Measurements from ENCODE around the gene OGFOD1.

Gene OGFOD1

DNA sequence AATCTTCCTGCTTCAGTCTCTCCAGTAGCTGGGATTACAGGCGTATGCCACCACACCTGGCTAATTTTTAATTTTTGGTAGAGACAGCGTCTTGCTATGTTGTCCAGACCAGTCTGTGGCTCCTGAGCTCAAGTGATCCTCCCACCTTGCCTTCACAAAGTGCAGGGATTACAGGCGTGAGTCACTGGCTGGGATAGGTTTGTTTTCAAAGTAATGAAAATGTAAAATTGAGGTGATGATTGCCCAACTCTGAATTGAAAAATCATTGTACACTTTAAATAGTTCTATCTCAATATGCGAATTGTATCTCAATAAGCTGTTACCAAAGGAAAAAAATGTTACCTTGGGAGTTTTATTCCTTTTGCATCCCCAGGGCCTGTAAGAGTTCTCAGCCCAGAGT is 24.8 kb upstream of the OGFOD1 start:
- no peak for DNase-seq (ENCODE audit: low read depth, low spot score)

DNA sequence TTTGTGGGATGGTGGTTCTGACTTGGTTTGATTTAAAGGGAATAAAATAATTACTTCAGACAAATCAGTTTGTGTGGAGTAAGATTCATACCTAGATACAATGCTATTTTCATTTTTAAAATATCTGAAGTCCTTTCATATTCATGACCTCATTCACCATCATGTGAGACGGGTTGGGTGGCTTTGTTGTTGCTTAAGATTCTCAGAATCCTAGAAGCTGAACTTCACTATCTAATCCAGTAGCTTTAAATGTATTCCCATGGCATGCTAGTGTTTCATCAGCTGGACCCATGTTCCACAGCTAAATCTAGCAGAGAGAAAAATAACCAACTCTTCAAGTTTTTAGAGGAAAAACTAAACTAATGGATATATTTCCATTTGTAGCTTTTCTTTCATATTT is 23.3 kb upstream of the OGFOD1 start:
- DNase-seq (ENCODE audit: low read depth, low spot score) = no peak

DNA sequence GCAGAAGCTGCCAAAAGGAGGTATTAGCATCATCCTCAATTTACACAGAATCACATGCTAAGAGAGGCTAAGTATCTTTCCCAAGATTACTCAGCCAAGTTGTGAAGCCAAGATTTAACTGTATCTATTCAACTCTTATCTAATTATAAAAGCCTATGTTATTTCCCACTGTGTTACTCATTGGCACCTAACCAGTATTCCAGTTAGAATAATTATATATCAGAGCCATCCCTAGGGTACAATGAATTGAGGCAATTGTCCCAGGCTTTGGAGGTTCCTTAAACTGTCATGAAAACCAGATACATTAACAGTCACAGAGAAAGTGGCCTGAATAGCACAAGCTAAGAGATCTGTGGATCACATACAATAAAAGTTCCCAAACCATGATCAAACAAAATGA is 15.1 kb upstream of the OGFOD1 start:
- no peak for DNase-seq (ENCODE audit: low read depth, low spot score)

DNA sequence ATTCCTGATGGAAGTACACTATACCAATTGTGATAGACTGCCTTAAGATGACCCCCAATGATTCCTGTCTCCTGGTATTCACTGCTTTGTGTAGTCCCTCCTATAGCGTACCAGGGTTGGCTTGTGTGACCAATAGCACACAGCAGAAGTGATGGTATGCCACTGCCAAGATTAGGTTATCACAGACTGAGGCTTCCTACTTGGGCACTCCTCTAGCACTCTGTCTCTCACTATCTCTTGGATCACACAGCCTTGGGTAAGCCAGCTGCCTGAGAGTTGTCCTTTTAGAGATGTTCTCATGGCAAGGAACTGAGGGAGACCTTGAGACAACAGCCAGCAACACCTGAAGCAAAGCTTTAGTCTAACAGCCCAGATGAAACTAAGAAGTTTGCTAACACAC is 13.3 kb upstream of the OGFOD1 start:
- DNase-seq (ENCODE audit: low read depth, low spot score) = no peak

DNA sequence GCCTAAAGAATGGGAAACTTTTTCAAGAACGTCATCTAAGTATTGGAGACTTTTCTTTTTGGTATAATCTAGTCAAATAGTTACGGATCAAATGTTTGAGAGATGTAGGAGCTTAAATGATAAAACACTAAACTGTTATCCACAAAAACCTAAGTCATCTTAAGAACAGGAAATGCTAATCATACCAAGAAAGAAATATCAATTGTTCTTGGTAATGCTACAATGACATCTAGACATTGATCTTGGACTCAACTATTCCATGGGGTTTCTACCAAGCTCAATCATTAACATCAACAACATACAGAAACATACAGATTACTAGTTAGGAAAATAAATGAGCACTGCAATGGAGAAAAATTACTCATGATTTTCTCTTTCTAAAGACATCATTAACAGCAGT is 4.1 kb upstream of the OGFOD1 start:
- no peak for DNase-seq (ENCODE audit: low read depth, low spot score)

DNA sequence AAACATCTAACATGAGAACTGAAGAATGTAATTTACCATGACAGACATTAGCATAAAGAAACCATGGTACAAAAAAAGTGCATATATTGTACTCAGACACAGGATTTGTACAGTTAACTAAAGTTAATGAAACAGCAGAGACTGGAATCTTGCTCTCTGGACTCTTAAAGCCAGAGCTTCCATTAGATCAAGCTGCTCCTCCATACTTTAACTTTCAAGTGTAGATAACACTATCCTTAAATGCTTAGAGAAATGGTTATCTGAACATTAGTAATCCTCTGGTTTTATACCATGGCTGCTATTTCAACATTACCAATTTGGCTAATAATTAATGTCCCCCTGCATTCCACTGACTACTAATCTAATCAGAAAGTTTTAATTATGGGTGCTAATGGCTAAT is 3.3 kb upstream of the OGFOD1 start:
- DNase-seq (ENCODE audit: low read depth, low spot score) = no peak

DNA sequence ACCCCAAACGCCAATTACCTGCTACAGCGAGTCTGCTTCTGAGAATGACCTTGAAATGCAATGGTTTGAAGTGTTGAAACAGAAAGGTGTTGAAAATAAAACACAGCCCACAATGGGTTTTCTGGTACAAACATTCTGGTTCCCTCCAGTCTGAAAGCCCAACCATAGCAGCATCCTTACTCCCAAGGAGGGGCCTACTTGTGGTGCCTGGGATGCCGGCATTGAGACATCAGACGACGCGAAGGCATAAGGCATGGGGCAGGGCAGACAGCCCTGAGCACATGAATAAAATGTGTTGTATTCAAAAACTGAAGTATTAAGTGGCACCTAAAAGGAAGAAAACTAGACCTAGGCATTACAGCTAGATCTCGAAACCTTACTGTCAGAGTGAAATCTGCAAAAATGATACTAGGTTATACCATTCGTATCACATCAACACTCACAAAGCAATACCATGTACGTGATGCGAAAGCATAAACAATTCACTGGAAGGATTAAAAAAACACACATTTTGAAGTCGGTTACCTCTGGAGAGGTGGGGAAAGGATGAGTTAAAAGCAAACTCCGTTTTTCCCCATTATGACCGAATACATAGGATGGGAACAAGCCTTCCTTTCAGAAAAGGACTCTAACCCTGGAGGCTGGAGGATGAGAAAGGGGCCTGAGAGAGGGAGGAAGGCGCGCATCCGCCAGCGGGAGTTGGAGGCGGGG is 924 bp upstream of the OGFOD1 start:
- peak; percentile 18 for DNase-seq (ENCODE audit: low read depth, low spot score)

DNA sequence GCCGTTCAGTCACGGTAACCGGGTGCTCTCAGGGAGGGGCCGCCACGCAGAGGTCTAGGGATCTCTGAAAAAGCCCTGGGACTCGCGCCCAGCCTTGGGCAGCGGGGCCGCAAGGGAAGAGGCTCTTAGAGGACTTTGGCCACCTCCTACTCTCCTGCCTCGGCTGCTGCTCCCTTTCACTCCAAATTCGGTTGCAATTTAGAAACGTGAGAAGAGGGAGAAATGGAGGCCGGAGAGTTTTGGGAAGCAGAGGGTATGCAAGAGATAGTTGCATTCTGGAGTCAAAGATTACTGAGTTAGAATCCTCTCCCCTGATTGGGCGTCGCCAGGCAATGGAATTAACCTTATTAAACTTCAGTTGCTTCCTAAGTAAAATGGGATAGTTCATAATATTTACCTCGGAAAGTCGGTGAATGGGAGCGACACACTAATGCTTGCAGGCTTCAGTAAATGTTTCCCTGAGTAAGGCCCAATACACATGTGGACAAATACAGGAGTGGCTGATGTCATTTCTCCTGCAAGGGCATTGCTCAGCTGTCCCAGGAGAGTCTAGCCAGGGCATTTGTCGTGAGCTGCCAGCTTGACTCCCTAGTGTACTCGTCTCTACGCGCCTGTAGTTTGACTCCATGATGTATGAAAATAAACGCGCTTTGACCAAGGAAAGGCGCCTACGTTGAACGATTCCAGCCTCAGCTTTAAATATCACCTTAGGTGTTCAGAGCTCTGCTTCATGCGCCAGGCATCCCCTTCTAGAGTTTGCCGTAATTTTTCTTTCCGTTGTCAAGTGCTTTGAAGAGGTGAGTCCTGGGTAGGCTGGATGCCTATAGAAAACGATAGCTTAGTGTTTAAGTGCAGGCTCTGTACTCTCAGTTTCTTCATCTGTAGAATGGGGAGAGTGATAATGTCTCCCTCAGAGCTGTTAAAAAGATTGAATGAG is 667 bp downstream of the OGFOD1 start:
- no peak for DNase-seq (ENCODE audit: low read depth, low spot score)

DNA sequence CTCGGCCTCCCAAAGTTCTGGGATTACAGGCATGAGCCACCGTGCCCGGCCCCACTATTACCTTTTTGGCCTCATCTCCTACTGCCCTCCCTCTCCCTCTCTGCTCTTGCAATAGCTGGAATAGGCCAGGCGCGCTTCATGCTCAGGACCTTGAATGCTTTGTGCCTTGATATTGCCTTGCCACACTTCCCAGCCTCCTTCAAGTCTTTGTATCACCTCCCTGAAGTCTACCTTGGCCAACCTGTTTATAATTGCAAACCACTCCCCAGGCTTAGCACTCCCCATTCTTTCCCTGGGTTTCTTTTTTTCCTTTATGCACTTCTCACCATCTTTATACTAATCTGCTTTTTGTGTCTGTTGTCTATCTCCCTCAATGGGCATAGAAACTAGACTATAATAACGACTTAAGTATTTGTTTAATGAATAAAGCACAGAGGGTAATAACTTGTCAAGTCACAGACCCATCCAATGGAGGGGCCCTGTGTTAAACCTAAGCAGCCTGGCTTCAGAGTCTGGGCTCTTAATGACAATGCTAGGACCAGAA is 6.6 kb downstream of the OGFOD1 start:
- no peak for DNase-seq (ENCODE audit: low read depth, low spot score)

DNA sequence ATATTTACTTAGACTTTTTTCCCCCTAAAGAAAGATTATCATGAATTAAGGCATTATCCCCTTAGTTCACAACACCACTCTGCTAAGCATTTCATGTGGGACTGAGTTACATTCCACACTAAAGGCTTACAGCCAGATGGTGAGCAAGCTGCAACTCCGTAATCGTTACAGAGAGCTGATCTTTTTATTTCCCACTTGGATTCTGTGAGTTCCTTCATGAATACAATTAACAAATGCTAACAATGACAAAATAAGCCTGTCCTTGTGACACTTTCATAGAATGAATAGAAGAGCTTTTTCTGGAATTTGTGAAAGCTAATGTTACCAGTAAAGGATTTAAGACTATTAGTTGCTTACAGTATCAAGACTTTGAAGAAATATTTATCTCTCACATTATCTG is 8.7 kb downstream of the OGFOD1 start:
- DNase-seq (ENCODE audit: low read depth, low spot score) = no peak

DNA sequence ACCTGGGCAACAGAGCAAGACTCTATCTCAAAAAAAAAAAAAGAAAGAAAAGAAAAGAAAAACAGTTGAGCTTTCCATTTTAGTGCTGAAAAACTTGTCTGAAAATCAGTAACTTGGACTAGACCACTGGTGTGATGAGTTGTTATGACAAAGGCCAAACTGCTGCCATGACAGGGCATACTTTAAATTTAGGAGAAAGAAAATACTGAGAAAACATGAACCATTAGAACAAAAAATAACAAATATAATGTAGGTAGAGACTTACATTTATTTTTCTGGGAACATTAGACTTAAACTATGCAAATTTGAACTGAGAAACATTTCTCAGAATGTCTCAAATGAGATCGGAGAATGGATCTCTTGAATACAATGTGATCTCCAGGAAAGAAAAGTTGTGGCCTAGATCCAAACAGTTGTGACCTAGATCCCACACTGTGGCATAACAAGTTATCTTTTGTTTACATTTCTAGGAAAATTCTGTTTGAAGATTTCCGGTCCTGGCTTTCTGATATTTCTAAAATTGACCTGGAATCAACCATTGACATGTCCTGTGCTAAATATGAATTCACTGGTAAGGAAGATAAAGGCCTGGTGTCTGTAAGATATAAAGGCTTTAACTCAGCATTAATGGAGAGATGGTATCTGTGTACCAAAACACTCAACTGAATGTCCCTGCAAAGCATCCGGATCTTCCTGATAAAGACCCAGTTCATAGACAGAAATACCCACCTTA is 10.9 kb downstream of the OGFOD1 start:
- no peak for DNase-seq (ENCODE audit: low read depth, low spot score)

DNA sequence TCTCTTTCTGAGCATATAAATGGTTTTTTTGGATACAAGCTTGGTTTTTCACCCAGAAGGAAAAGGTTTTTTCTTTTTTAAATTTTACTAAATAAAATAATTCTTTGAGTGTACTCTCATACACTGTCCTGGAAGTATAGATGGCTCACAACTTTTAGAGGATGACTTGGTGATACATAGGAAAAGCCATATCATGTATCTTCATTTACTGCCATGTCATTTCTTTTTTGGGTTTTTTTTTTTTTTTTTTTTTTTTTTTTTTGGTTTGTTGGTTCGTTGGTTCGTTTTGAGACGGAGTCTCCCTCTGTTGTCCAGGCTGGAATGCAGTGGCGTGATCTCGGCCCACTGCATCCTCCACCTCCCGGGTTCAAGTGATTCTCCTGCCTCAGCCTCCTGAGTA is 11.8 kb downstream of the OGFOD1 start:
- DNase-seq (ENCODE audit: low read depth, low spot score) = no peak

DNA sequence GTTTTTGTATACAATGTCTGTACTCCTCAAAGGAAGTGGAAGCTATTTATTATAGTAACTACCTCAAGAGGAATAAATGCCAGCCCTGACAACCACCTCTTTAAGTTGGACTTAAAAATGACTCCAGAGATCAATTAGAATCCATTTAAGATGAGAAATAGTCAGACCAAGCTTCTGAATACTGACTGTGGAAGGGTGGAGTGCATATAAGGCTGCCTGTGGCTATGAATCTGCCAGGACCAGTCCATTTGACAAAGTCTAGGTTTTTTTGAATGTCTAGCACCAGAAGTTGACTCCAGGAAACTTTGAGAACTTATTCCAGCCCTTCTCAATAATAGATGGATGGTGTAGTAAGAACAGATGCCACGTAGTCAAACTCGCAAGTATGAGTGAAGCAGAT is 15.0 kb downstream of the OGFOD1 start:
- no peak for DNase-seq (ENCODE audit: low read depth, low spot score)

DNA sequence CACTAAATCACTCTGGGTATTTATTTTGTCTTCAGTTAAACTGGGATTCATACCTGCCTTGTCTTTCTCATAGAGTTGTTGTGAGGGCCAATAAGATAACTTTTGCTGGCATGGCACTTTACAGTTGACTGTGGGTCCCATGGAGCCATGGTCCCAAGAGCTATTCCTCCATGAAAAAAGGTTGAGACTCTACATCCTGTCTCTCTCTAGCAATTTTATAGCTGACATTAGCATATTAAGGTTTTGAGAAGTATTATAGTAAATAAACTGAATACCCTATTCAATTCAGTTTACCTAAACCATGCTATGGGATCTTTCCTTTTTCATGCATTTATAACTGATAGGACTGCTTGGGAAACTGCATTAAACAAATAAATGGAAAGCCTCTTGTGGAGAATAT is 17.4 kb downstream of the OGFOD1 start:
- DNase-seq (ENCODE audit: low read depth, low spot score) = no peak

DNA sequence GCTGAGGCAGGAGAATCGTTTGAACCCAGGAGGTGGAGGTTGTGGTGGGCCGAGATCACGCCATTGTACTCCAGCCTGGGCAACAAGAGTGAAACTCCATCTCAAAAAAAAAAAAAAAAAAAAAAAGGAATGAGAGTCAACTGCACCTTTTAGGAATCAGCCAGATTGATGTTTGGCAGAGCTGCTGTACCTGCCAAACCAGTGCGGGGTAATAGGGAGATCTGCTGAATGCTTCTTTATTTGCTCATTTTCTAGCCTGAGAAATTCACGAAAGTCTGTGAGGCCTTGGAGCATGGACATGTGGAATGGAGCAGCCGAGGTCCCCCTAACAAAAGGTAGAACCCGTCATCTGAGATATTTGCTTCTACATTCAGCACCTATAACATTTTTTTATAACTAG is 18.4 kb downstream of the OGFOD1 start:
- DNase-seq (ENCODE audit: low read depth, low spot score) = no peak

DNA sequence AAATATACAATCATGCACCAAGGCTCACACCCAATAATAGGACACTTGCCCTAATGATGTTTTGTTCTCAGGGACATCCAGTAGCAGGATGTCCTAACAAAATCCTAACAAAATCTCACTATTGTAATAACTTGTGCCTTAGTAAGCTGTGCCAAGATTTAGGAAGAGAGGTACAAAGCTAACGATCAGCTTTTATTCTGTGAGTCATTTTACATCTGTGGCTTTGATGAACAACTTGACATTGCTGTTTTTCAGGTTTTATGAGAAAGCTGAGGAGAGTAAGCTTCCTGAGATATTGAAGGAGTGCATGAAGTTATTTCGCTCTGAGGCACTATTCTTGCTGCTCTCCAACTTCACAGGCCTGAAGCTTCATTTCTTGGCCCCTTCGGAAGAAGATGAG is 18.9 kb downstream of the OGFOD1 start:
- no peak for DNase-seq (ENCODE audit: low read depth, low spot score)

DNA sequence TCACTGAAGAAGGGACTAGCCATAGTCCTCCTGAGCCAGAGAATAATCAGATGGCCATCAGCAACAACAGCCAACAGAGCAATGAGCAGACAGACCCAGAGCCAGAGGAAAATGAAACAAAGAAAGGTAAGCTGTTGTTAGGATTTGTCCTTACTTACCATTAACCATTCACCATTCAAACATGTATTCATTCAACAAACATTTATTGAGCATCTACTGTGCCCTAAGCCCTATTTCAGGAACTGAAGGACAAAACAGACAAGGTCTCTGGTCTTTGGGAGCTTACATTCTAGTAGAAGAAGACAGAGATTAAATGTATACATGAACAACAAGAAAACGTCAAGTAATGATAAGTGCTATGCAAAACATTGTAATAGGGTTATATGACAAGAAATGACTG is 19.3 kb downstream of the OGFOD1 start:
- no peak for DNase-seq (ENCODE audit: low read depth, low spot score)

DNA sequence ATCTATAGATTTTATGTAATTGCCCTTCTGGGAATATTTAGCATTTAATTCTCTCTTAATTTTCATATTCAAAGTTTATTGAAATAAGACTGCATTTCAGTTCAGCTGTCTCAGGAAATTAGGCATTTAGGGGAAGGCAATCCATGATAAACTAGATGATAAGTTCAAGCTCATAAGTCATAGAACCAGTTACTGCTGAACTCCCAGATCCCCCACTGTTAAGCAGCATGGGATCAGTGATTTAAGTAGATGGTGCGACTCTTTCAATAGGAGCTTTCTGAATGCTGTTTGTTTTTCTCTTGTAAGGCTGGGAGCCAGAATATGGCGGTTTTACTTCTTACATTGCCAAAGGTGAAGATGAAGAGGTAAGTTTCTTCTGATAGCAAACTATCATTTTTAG is 23.8 kb downstream of the OGFOD1 start:
- DNase-seq (ENCODE audit: low read depth, low spot score) = no peak

DNA sequence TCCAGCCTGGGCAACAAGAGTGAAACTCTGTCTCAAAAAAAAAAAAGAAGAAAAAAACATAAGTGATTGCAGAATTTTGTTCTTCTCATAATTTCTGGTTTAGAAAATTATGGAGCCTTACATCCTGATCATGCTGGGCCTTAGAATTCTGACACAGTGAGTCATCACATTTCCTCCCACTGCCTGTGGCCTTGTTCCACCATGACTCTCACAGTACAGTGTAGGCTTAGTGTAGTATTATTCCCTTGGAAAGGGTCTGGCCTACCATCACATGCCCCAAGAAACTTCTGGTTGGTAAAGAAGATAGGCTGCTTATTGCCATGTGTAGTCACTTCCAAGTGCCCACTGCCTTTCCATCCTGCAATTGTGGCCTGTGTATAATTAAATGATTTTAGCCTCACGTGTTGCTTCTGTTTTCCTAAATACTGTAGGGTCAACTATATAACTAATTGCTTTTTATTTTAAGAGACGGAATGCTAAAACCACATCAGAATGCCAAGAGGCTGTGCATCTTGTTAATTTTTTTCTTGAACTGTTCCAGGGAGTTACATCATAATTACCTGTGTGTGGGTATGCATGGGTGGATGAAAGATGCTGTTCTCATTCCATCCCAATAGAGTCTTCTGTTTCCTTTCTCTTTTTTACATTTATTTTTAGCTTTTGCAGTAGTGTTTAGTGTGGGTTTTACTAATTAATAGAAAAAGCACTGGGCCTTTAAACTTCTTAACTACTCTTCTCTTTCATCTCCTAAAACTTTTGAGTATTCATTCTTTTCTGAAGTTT is 25.9 kb downstream of the OGFOD1 start:
- DNase-seq (ENCODE audit: low read depth, low spot score) = no peak

DNA sequence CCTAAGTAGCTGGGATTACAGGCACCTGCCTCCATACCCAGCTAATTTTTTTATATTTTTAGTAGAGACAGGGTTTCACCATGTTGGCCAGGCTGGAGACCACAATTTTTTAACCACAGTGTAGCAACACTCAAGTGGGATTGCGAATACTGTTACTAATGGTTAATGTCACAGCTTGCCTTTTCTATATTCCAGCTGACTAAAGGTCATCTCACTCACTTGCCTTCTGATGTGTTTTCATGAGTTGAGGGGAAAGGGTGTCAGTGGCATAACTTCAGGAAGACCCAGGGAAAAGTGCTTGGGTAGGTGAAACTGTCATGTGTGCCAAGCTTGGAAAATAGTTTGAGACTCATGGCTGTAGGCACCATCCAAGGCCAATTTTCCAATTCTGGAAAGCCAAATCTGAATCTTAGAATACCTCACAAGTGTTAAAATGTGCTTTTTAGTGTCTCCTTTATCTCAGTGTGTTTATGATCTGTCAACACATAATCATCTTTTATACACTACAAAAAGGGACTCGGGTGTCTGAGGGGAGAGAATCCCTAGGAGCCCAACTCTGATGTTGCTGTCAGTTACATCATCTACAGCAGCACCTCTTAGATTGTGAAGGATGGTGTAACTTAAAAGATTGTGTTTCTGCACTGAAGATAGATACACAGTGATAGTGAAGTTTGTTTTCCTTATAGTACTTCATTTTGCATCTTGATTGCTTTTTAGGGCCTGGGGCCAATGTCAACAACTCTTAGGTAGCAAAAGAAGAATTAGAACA is 27.1 kb downstream of the OGFOD1 start:
- no peak for DNase-seq (ENCODE audit: low read depth, low spot score)

DNA sequence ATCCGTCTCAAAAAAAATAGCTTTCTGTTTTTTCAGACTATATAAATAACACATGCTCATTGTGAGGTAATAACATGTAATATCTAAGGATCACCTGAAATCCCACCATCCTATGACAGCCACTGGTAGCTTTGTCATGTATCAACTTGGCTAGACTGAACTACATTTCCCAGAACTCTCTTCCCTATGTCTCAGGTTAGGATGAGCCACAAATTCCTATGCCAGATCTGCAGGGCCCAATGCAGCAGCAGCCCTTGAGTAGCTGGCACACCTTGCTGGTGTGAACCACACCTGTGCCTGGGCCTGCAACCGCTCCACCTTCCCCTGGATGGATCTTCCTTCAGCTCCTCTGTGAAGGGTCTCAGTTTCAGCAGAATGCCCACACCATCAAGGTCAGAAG is 28.1 kb downstream of the OGFOD1 start:
- DNase-seq (ENCODE audit: low read depth, low spot score) = no peak
